Esophagus squamous epithelium (tissue), 4 donors: Measurements from ENCODE around the gene GIMAP7.

Source experiments
- CTCF ChIP-seq, 6 experiments: fragments of 450-650 bp in 4 of 6; fragments of 200-600 bp in 2 of 6; sonication (generic) in 2 of 6; IDR thresholded peaks; one replicate each; pipeline ENCODE4 v1.5.1; 2016 to 2019; ENCODE audit warnings: antibody characterized with exemption in 6 of 6, mild to moderate bottlenecking in 4 of 6, moderate library complexity in 4 of 6
- POLR2A ChIP-seq, 4 donors: fragments of 450-650 bp; IDR thresholded peaks; one replicate each; pipeline ENCODE4 v1.6.1; 2017; ENCODE audit warnings: antibody characterized with exemption in 4 of 4, mild to moderate bottlenecking in 4 of 4, moderate library complexity in 3 of 4

GRCh38 chr7:150538259-150538658 is 23.6 kb downstream of the GIMAP7 start:
- TF ChIP-seq POLR2A (IDR thresholded peaks at IDR 0.05), result no peak
- TF ChIP-seq CTCF (IDR thresholded peaks at IDR 0.05), result no peak
